PFSK-1 (cell line): Measurements from ENCODE around the gene EOLA1.

Experiments used
- POLR2AphosphoS5 ChIP-seq: IDR thresholded peaks from 2 replicates; pipeline ENCODE4 v1.6.1; 2012; ENCODE audit warnings: low read depth, mild to moderate bottlenecking, control low read depth, low read length, moderate library complexity
- REST ChIP-seq, 2 experiments: IDR thresholded peaks; 2 replicates each; pipeline versions ENCODE4 v1.6.1 to v1.8.0; 2011 to 2012; ENCODE audit warnings: low read depth in 2 of 2, low read length in 2 of 2, control low read depth in 1 of 2, inconsistent platforms in 1 of 2, mild to moderate bottlenecking in 1 of 2, moderate library complexity in 1 of 2; ENCODE audit not compliant: insufficient read depth in 1 of 2

GRCh38 chrX:149571770-149572169 lies 31.0 kb downstream of the EOLA1 start:
- TF ChIP-seq POLR2AphosphoS5 (no peak), REST (IDR thresholded peaks at IDR 0.05; ENCODE audit: insufficient read depth in 1 of 2, low read depth in 2 of 2, low read length in 2 of 2) (no peak)
